K562 (cell line): ENCODE results near the gene ARFRP1. TPM values are rescaled to one million over a fixed set of nuclear protein-coding genes. Genes with fewer than 3 reads are reported as not detected.

Experiments used
- ATAC-seq: fragments of 200-7000 bp; cut with Tn5 transposase; 3 replicates; pipeline ENCODE4 v1.9.1; 2020; ENCODE audit warnings: moderate library complexity
- BruUV-seq: library from RNA; stranded (reverse); fragments of 400-500 nt; replicated peaks from 2 replicates; lab custom pipeline; 2021; lab: Mats Ljungman, UMichigan
- CTCF ChIA-PET: fragments of 300-600 bp; formaldehyde crosslinking; extraction: SDS; loops from one replicate; lab custom pipeline; 2021; ENCODE audit warnings: low intra/inter-chr PET ratio; lab: Yijun Ruan, JAX
- POLR2A ChIA-PET: fragments of 300-600, 350-650 bp; sonication (Branson Sonifier 250); formaldehyde crosslinking; extraction: SDS; loops from one replicate; lab custom pipeline; 2021; ENCODE audit warnings: antibody characterized with exemption, inconsistent platforms; lab: Yijun Ruan, JAX
- DNase-seq, 4 experiments: peaks; one replicate each; pipeline versions ENCODE4 v3.0.0 to v3.0.0-alpha.2; 2011 to 2018; ENCODE audit warnings: low spot score in 3 of 4, mixed read lengths in 3 of 4; ENCODE audit errors: extremely low read depth in 1 of 4
- FAIRE-seq: peaks from 2 replicates; lab custom pipeline; 2011; peaks lifted over from hg19 to GRCh38; lab: Jason Lieb, UNC
- H2AFZ ChIP-seq: 2 replicates; pipeline ENCODE4 v1.6.0; 2011; ENCODE audit warnings: low read depth, low read length, control low read depth, inconsistent platforms
- H3K27ac ChIP-seq: fragments of 200-600 bp; 3 replicates; pipeline ENCODE4 v1.8.0; 2011; ENCODE audit warnings: low read depth, mild to moderate bottlenecking, control low read depth, inconsistent platforms, low read length, moderate library complexity, mixed read lengths; ENCODE audit errors: extremely low read depth
- H3K27me3 ChIP-seq, 2 experiments: fragments of 300-600 bp in 1 of 2; 2 replicates in 1 of 2; 3 replicates in 1 of 2; pipeline versions ENCODE4 v1.6.0 to v1.8.0; 2011; ENCODE audit warnings: inconsistent platforms in 2 of 2, low read length in 2 of 2, mild to moderate bottlenecking in 1 of 2, mixed read lengths in 1 of 2, moderate library complexity in 1 of 2; ENCODE audit not compliant: control insufficient read depth in 2 of 2, insufficient read depth in 2 of 2
- H3K36me3 ChIP-seq: fragments of 300-600 bp; 3 replicates; pipeline ENCODE4 v1.8.0; 2011; ENCODE audit warnings: mild to moderate bottlenecking, low read length, inconsistent platforms; ENCODE audit not compliant: control insufficient read depth, insufficient read depth
- H3K4me1 ChIP-seq, 2 experiments: fragments of 200-600 bp in 1 of 2; replicated peaks in 1 of 2; 2 replicates in 1 of 2; 3 replicates in 1 of 2; pipeline versions ENCODE4 v1.5.1 to v1.8.0; 2011; ENCODE audit warnings: inconsistent platforms in 2 of 2, low read length in 2 of 2, mild to moderate bottlenecking in 1 of 2, mixed read lengths in 1 of 2, moderate library complexity in 1 of 2; ENCODE audit not compliant: control insufficient read depth in 2 of 2, insufficient read depth in 2 of 2
- H3K4me2 ChIP-seq: 2 replicates; pipeline ENCODE4 v1.6.1; 2011; ENCODE audit warnings: low read length, control low read depth, inconsistent platforms, mixed read lengths; ENCODE audit not compliant: insufficient read depth
- H3K4me3 ChIP-seq: fragments of 200-600 bp; sonication (generic), shearing (Covaris generic); 2 replicates; pipeline ENCODE4 v1.5.1; 2016; ENCODE audit warnings: control low read depth, inconsistent platforms
- H3K79me2 ChIP-seq: fragments of 200-600 bp; 3 replicates; pipeline ENCODE4 v1.8.0; 2011; ENCODE audit warnings: low read length, inconsistent platforms; ENCODE audit not compliant: control insufficient read depth, insufficient read depth
- H3K9ac ChIP-seq, 2 experiments: 2 replicates each; pipeline versions ENCODE4 v1.6.0 to v1.6.1; 2011; ENCODE audit warnings: low read depth in 2 of 2, low read length in 2 of 2, control low read depth in 1 of 2, inconsistent platforms in 1 of 2, mild to moderate bottlenecking in 1 of 2, mixed read lengths in 1 of 2; ENCODE audit not compliant: insufficient read depth in 1 of 2
- H3K9me1 ChIP-seq: one replicate; pipeline ENCODE4 v1.6.0; 2011; ENCODE audit warnings: inconsistent platforms, mild to moderate bottlenecking, low read length, moderate library complexity; ENCODE audit not compliant: control insufficient read depth, insufficient read depth
- H3K9me3 ChIP-seq: replicated peaks from 2 replicates; pipeline ENCODE4 v1.5.1; 2011; ENCODE audit warnings: low read depth, low read length, inconsistent platforms; ENCODE audit not compliant: control insufficient read depth, insufficient read depth
- H4K20me1 ChIP-seq: replicated peaks from 2 replicates; pipeline ENCODE4 v1.6.1; 2011; ENCODE audit warnings: low read length, inconsistent platforms, mixed read lengths; ENCODE audit not compliant: control insufficient read depth, insufficient read depth
- HLTF ChIP-seq: fragments of 450-650 bp; IDR thresholded peaks from 2 replicates; pipeline ENCODE4 v1.6.1; 2016
- MAFF ChIP-seq: IDR thresholded peaks from 2 replicates; pipeline ENCODE4 v1.6.1; 2012; ENCODE audit warnings: low read length, improper control_type of control experiment
- POLR2A ChIP-seq: fragments of 450-650 bp; conservative IDR thresholded peaks from 2 replicates; pipeline ENCODE4 v1.6.1; 2016
- POLR2AphosphoS5 ChIP-seq: IDR thresholded peaks from 2 replicates; pipeline ENCODE4 v1.6.1; 2011; ENCODE audit warnings: mild to moderate bottlenecking, low read depth, low read length, moderate library complexity; ENCODE audit not compliant: control insufficient read depth, insufficient read depth
- POLR2G ChIP-seq: fragments of 200-400 bp; formaldehyde crosslinking; IDR thresholded peaks from 2 replicates; pipeline ENCODE4 v1.6.1; 2017; ENCODE audit warnings: low read depth, mild to moderate bottlenecking, antibody characterized with exemption, low read length, moderate library complexity
- RBFOX2 ChIP-seq: fragments of 200-400 bp; formaldehyde crosslinking; IDR thresholded peaks from 2 replicates; pipeline ENCODE4 v1.6.1; 2017; ENCODE audit warnings: low read depth, mild to moderate bottlenecking, low read length, moderate library complexity
- XRCC4 ChIP-seq: IDR thresholded peaks from one replicate; pipeline ENCODE4 v1.6.1; 2011; ENCODE audit not compliant: insufficient read depth, insufficient read length; ENCODE audit errors: extremely low read depth
- ZNF140 ChIP-seq: fragments of 250-450 bp; sonication (Bioruptor Pico); IDR thresholded peaks from 2 replicates; pipeline ENCODE4 v1.8.0; 2021; ENCODE audit warnings: moderate library complexity, mild to moderate bottlenecking, inconsistent platforms
- ZNF695 ChIP-seq: fragments of 450-650 bp; formaldehyde crosslinking; IDR thresholded peaks from 2 replicates; pipeline ENCODE4 v1.4.0; 2020; ENCODE audit warnings: mild to moderate bottlenecking, moderate library complexity
- ZNF766 ChIP-seq: fragments of 200-800 bp; sonication (Bioruptor generic); conservative IDR thresholded peaks from 2 replicates; pipeline ENCODE4 v1.6.1; 2016; ENCODE audit warnings: missing genetic modification characterization, missing compliant biosample characterization
- WGBS: fragments of 100-300 bp; shearing (Covaris generic); methylation state at CpG from one replicate; pipeline ENCODE4 v1.1.6; 2016; ENCODE audit warnings: low coverage, mixed read lengths; ENCODE audit not compliant: insufficient coverage; ENCODE audit errors: missing lambda C conversion rate; 5-methylcytosine and 5-hydroxymethylcytosine counted together
- in situ Hi-C: fragments of 300-500 bp; cut with MboI; formaldehyde crosslinking; loops from 4 replicates; pipeline ENCODE4 v1.15.0; 2018; ENCODE audit warnings: inconsistent platforms, mixed read lengths
- intact Hi-C: fragments of 100-400 bp; cut with micrococcal nuclease; formaldehyde crosslinking; loops from 2 replicates; pipeline ENCODE4 v1.14.2; 2022
- polyA plus RNA-seq, 8 experiments: library from polyadenylated mRNA; depleted of rRNA in 4 of 8; stranded (reverse) in 5 of 8; unstranded in 3 of 8; fragments of >200 nt; fragmentation: Nextera tagmentation in 2 of 8; fragmentation: Illumina TruSeq in 1 of 8; extraction: Ambion mirVana in 2 of 8; extraction: Trizol in 1 of 8; gene quantifications; 2 replicates each; pipeline versions ENCODE4 v1.2.1 to v1.2.3, GENCODE V29; 2011 to 2014; ENCODE audit warnings: inconsistent platforms in 1 of 8, missing spikeins in 1 of 8
- total RNA-seq, 7 experiments: library from RNA; depleted of rRNA in 6 of 7; stranded (reverse); fragments of >200 nt in 6 of 7; fragmentation: Illumina TruSeq in 2 of 7; extraction: Trizol in 2 of 7; gene quantifications; 2 replicates each; pipeline versions ENCODE4 v1.2.1 to v1.2.3, GENCODE V29; 2011 to 2021; ENCODE audit warnings: low replicate concordance in 1 of 7
- TF ChIP-seq, protein P1 (sequence below): fragments of 450-650 bp; conservative IDR thresholded peaks from 2 replicates; pipeline ENCODE4 v1.6.1; 2016; ENCODE audit warnings: missing genetic modification characterization, low read depth, mild to moderate bottlenecking, missing compliant biosample characterization, moderate library complexity
- TF ChIP-seq, protein P2 (sequence below): fragments of 250-450 bp; sonication (Bioruptor Pico); IDR thresholded peaks from 2 replicates; pipeline ENCODE4 v1.4.0; 2020

The ARFRP1 gene
- total and polyA plus RNA-seq, 9 of the 15 experiments (the other 6 are each of a cell fraction or from before 2014, with no cell fraction given), result 2.2 to 78.9 (median 37.3) TPM

DNA sequence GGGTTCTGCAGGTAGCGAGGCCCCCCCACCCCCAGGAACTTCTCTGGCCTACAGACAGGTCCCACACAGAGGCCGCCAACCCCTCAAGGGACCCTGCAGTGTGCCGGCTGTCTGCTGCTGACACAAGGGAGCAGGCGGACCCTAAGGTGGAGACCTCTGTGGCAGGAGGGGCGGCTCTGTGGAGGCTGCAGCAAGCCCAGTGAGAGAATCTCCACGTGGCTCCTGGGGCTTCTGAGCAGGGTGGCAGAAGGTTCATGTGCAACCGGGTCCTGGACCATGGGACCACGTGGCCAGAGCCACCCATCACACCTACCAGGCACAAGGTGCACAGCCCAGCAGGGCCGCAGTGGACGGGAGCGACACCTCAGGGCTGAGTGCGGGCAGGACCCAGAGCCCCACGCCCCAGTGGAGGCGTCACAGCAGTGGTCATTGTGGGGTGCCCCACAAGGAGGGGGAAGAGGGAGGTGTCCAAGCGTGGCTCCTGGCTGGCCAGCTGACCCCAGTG, 4.3 kb downstream of the ARFRP1 start:
- no peak overlapping the region for H3K4me2 ChIP-seq
- peaks cover 36% of the 10 kb centered on the region for H3K79me2 ChIP-seq
- no peaks in the 10 kb centered on the region for H3K9me1 ChIP-seq
- CTCF ChIA-PET, result interaction anchor here (0.6 kb wide), 1 partner anchor 161 kb away, joined by 4 read pairs; no protein-coding TSS in a partner anchor
- no peaks in the 10 kb centered on the region for H3K9me3 ChIP-seq
- intact Hi-C loops, result loop anchor here (10.0 kb wide), 2 partner anchors 81 to 169 kb away; partner anchors contain the start of gene PTK6
- ATAC-seq (no peak), FAIRE-seq (no peak), DNase-seq (peak in 2 of 4 experiments; percentile 6 to 9)
- H3K27ac ChIP-seq, result no peak overlapping the region
- peaks cover 39% of the 10 kb centered on the region for H3K36me3 ChIP-seq
- in situ Hi-C loops, result no loop called here
- no peak overlapping the region for H3K4me3 ChIP-seq
- no peaks in the 10 kb centered on the region for H3K27me3 ChIP-seq
- peaks cover 16 to 81% of the 10 kb centered on the region in 2 experiments for H3K4me1 ChIP-seq
- BruUV-seq, result no TSS peak
- TF ChIP-seq, protein P1, sequence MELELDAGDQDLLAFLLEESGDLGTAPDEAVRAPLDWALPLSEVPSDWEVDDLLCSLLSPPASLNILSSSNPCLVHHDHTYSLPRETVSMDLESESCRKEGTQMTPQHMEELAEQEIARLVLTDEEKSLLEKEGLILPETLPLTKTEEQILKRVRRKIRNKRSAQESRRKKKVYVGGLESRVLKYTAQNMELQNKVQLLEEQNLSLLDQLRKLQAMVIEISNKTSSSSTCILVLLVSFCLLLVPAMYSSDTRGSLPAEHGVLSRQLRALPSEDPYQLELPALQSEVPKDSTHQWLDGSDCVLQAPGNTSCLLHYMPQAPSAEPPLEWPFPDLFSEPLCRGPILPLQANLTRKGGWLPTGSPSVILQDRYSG, result no peak
- TF ChIP-seq, protein P2, sequence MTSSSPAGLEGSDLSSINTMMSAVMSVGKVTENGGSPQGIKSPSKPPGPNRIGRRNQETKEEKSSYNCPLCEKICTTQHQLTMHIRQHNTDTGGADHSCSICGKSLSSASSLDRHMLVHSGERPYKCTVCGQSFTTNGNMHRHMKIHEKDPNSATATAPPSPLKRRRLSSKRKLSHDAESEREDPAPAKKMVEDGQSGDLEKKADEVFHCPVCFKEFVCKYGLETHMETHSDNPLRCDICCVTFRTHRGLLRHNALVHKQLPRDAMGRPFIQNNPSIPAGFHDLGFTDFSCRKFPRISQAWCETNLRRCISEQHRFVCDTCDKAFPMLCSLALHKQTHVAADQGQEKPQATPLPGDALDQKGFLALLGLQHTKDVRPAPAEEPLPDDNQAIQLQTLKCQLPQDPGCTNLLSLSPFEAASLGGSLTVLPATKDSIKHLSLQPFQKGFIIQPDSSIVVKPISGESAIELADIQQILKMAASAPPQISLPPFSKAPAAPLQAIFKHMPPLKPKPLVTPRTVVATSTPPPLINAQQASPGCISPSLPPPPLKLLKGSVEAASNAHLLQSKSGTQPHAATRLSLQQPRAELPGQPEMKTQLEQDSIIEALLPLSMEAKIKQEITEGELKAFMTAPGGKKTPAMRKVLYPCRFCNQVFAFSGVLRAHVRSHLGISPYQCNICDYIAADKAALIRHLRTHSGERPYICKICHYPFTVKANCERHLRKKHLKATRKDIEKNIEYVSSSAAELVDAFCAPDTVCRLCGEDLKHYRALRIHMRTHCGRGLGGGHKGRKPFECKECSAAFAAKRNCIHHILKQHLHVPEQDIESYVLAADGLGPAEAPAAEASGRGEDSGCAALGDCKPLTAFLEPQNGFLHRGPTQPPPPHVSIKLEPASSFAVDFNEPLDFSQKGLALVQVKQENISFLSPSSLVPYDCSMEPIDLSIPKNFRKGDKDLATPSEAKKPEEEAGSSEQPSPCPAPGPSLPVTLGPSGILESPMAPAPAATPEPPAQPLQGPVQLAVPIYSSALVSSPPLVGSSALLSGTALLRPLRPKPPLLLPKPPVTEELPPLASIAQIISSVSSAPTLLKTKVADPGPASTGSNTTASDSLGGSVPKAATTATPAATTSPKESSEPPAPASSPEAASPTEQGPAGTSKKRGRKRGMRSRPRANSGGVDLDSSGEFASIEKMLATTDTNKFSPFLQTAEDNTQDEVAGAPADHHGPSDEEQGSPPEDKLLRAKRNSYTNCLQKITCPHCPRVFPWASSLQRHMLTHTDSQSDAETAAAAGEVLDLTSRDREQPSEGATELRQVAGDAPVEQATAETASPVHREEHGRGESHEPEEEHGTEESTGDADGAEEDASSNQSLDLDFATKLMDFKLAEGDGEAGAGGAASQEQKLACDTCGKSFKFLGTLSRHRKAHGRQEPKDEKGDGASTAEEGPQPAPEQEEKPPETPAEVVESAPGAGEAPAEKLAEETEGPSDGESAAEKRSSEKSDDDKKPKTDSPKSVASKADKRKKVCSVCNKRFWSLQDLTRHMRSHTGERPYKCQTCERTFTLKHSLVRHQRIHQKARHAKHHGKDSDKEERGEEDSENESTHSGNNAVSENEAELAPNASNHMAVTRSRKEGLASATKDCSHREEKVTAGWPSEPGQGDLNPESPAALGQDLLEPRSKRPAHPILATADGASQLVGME (CRISPR knock-in tag), result no peak
- TF ChIP-seq POLR2G, result peak; percentile 64
- no peak for TF ChIP-seq ZNF140 (CRISPR knock-in tag)
- peak; percentile 18; the same call in 1 of the 2 replicates for TF ChIP-seq POLR2A
- TF ChIP-seq MAFF, result no peak
- no peak for TF ChIP-seq ZNF766 (CRISPR knock-in tag)
- TF ChIP-seq XRCC4, result no peak
- no peak for TF ChIP-seq ZNF695 (CRISPR knock-in tag)
- TF ChIP-seq POLR2AphosphoS5, result no peak
- TF ChIP-seq HLTF, result no peak
- TF ChIP-seq RBFOX2, result peak; percentile 63
- no peak overlapping the region; a peak in 1 of 4 replicates for H3K9ac ChIP-seq
- no peak overlapping the region for H2AFZ ChIP-seq
- POLR2A ChIA-PET, result interaction anchor here (0.7 to 0.8 kb wide), 2 partner anchors 79 to 167 kb away, joined by 3 read pairs; no protein-coding TSS in a partner anchor
- peaks cover 18% of the 10 kb centered on the region for H4K20me1 ChIP-seq
- 84% methylated on average over 7 of the region's 15 CpGs for WGBS
